NCI-H2107 treated with DMSO at 0.1 percent for 48 hours (cell line): ENCODE data around the gene MT1G.
"Not testable (repeated sequence)": the region's sequence is repeated elsewhere in the genome, so short reads cannot be mapped to it uniquely, and the experiment has no call there.

Experiments
- DNase-seq: peaks from one replicate; lab custom pipeline; 2025; ENCODE audit not compliant: unreplicated experiment; lab: John Stamatoyannopoulos, UW

The MT1G gene

GRCh38 chr16:56667581-56668571, at the start of gene MT1G:
MT1G (minus strand) TSS chr16:56668065; CDS start chr16:56667993, 72 bp downstream.
- no peak for DNase-seq

- not testable (repeated sequence) for DNase-seq
Observed at GRCh38 chr16:56717532-56717931, 49.7 kb upstream of the MT1G start.

GRCh38 chr16:56716761-56717160, 48.9 kb upstream of the MT1G start:
- DNase-seq: no peak

GRCh38 chr16:56715126-56715525, 47.3 kb upstream of the MT1G start:
- DNase-seq: no peak

GRCh38 chr16:56713794-56714193, 45.9 kb upstream of the MT1G start:
- no peak for DNase-seq

- no peak for DNase-seq
Observed at GRCh38 chr16:56711862-56712261, 44.0 kb upstream of the MT1G start.

- DNase-seq: no peak
Observed at GRCh38 chr16:56710181-56710737, 42.4 kb upstream of the MT1G start.

GRCh38 chr16:56709443-56710040, 41.7 kb upstream of the MT1G start:
- no peak for DNase-seq

GRCh38 chr16:56708525-56709442, 40.9 kb upstream of the MT1G start:
- DNase-seq: no peak

- no peak for DNase-seq
Observed at GRCh38 chr16:56702836-56703235, 35.0 kb upstream of the MT1G start.

- no peak for DNase-seq
Observed at GRCh38 chr16:56701534-56701933, 33.7 kb upstream of the MT1G start.

- no peak for DNase-seq
Observed at GRCh38 chr16:56700631-56701030, 32.8 kb upstream of the MT1G start.

GRCh38 chr16:56700195-56700594, 32.3 kb upstream of the MT1G start:
- no peak for DNase-seq

- no peak for DNase-seq
Observed at GRCh38 chr16:56697456-56698155, 29.7 kb upstream of the MT1G start.

GRCh38 chr16:56695246-56695645, 27.4 kb upstream of the MT1G start:
- DNase-seq: no peak

GRCh38 chr16:56691885-56692284, 24.0 kb upstream of the MT1G start:
- no peak for DNase-seq

- no peak for DNase-seq
Observed at GRCh38 chr16:56690420-56691122, 22.7 kb upstream of the MT1G start.

GRCh38 chr16:56689171-56689570, 21.3 kb upstream of the MT1G start:
- DNase-seq: no peak

GRCh38 chr16:56688762-56689161, 20.9 kb upstream of the MT1G start:
- DNase-seq: no peak

- DNase-seq: no peak
Observed at GRCh38 chr16:56686758-56687157, 18.9 kb upstream of the MT1G start.
